NCI-H146 (cell line): Measurements from ENCODE around the gene C5orf46.
"Not testable (repeated sequence)": the region's sequence is repeated elsewhere in the genome, so short reads cannot be mapped to it uniquely, and the experiment has no call there.

Experiments
- DNase-seq: peaks from one replicate; lab custom pipeline; 2025; lab: John Stamatoyannopoulos, UW

The C5orf46 gene

DNA sequence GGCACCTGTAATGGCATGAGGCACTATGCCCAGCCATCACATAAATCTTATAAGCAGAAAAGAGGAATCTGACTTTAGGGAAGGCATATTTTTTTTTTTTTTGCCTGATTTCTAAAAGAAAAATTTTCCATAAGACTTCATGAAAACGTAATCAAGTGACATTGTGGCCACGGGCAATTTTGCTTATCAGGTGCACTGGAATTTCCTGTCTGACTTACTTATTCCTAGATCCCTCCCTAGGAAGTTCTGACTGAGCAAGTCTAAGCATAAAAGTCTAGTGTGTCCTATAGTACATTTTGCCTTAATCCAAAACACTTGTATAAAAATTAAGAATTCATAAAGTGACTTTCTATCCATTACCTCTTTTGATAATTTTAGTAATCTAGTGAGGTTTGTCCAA lies 12.5 kb downstream of the C5orf46 start:
- no peak for DNase-seq

DNA sequence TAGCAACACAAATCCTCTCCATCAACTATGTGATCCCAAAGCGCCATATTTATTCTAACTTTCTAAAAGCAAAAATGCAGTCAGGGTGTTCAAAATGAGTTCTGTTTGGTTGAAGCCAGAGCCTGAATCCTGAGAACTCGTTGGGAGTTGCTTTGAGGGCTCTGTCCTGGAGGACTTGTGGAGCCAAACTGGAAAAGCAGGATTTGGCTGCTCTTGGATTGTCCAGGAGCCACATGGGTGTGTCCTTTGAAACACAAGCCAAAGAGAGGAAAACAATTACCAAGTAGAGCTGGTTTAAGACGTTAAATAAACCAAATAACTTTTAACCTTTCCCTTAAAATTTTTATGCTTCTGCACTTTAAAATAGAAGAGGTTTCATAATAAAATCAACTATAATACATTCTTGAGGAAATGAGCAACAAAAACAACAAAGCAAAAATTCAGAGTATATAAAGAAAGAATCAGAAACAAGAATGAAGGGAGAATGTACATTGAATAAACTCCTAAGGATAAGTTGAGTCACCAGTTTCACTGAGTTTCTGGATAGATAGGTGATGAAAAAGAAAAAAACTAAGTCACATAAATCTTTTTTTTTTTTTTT lies 13.5 kb downstream of the C5orf46 start:
- DNase-seq = no peak

DNA sequence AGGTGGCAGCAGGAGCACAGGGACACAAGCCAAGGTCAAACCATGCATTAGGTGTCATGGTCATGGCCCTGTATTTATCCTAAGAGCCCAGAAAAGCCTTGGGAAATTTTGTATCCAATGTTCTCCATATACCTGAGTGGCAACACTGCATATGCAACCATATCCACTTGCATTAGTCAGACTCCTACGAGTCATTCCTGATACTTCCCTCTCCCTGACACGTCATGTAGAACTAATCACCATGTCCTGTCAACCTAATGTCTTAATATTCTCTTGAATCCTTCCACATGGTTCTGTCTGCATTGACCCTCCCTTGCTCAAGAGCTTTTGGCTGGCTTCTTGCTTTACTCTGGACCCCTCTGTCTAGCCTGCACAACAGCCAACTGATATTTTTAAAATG lies 18.4 kb downstream of the C5orf46 start:
- DNase-seq = no peak

- DNase-seq = no peak
These were observed 19.2 kb downstream of the C5orf46 start for GRCh38 chr5:147887026-147887627.

GRCh38 chr5:147882586-147883313 lies 23.6 kb downstream of the C5orf46 start:
- DNase-seq = no peak

GRCh38 chr5:147880487-147880886 lies 25.9 kb downstream of the C5orf46 start:
- DNase-seq = no peak

DNA sequence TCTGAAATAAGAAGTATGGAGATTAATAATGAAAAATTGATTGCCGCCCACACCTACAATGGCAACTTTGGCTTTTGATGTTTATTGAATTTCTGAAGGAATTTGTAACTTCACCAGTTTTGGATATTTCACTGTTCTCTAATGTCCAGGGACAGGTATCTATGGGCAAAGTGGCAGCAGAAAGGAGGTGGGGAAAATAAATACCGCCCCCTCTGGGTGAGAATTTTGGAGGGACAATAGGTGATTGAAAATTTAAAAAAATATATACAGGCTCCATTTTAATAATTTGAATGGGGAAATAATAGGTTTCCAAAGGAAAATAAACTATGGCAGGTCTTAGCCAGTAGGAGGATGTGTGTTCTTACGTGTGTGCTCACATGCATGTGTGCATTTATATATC lies 26.6 kb downstream of the C5orf46 start:
- no peak for DNase-seq

DNA sequence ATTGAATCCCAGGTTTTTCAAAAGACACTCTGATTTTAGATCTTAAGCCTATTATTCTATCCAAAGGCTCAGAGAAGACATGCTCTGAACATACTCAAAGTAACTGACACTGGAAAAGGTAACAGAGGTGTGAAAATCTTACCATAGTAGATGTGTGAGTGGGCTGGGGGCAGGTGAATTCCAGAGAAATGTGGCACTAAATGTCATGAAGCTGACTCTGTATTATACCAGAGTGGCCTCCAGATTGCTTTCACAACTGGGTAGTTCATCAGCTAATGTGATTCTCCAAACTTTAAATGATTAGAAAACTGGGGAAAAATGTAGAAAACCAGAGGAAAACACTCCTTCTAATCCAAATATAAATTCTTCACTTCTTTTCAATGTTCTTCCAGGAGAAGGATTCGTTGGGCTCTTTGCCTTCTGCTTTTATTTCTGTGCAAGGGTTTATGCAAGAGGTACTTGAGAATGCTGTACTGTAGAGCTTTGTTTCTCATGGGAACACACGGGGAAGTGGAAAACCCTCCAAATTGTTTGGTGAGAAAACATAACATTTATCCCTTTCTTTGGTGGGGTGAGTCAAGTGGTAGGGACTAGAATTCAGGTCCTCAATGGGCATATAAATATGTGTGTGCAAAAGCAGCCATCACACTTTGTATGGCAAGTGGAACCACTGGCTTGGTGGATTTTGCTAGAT lies 28.1 kb downstream of the C5orf46 start, which contains the start of gene SCGB3A2:
Gene SCGB3A2 (plus strand): TSS at position 646 of the 694 bp plus-strand sequence. CDS start 93 bp downstream, outside the sequence.
- DNase-seq = no peak

GRCh38 chr5:147876626-147877025 lies 29.7 kb downstream of the C5orf46 start:
- DNase-seq = no peak

GRCh38 chr5:147876141-147876540 lies 30.2 kb downstream of the C5orf46 start:
- DNase-seq = no peak

DNA sequence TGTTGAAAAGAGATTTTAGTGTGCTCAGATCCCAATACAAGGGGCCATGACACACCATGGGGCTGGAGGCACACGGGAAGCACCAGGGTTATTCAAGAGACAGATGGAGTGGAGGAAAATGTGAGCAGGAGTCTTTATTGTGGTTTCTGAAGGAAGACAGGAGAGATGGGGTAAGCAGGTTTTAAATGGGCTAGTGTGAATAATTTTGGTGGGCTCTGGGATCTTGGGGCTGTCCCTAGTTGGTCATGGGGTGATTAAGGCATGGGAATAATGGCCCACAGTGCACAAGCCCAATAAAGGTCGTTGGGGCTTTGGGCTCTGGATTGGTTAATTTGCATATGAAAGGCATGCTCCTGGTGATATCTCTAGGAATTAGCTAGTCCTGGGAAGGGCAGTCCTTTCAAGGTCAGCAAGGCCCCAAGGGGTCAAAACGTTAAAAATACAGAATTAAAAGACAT lies 31.4 kb downstream of the C5orf46 start:
- DNase-seq = no peak

DNA sequence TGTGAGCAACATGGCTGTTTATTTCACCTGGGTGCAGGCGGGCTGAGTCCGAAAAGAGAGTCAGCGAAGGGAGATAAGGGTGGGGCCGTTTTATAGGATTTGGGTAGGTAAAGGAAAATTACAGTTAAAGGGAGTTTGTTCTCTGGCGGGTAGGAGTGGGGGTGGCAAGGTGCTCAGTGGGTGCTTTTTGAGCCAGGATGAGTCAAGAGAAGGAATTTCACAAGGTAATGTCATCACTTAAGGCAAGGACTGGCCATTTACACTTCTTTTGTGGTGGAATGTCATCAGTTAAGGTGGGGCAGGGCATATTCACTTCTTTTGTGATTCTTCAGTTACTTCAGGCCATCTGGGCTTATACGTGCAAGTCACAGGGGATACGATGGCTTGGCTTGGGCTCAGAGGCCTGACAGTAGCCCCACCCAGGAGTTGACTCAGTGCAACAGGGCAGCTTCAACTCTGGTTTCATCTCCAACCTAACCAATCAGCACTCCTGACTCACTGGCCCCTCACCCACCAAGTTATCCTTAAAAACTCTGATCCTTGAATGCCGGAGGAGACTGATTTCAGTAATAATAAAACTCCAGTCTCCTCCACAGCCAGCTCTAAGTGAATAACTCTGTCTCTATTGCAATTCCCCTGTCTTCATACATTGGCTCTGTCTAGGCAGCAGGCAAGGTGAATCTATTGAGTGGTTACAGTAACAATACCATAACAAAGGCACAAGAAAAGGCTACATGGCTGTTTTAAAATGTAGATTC lies 32.0 kb downstream of the C5orf46 start:
- DNase-seq = not testable (repeated sequence)

GRCh38 chr5:147872744-147873435 lies 33.4 kb downstream of the C5orf46 start:
- not testable (repeated sequence) for DNase-seq

DNA sequence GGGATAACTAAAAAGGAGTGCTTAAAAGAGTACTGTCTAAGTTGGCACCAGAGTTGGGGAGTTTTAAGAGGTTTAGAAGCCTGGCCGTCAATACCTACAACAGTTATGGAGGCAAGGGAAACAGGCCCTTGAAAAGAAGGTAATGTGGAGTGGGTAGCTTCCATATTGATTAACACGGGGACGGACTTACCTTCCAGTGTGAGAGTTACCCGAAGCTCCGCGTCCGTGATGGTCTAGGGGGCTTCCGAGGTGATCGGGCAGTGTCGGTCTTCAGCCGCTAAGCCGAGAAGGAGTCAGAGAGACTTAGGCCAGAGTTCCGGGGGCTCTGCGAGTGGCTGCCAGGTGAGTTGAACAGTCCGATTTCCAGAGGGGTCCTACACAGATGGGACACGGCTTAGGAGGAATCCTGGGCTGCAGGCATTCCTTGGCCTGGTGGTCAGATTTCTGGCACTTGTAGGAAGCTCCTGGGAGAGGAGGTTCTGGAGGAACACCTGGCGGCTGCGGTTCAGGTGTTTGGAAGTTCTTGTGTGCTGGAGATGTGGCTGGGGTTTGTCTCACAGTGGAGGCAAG lies 34.3 kb downstream of the C5orf46 start:
- not testable (repeated sequence) for DNase-seq

DNA sequence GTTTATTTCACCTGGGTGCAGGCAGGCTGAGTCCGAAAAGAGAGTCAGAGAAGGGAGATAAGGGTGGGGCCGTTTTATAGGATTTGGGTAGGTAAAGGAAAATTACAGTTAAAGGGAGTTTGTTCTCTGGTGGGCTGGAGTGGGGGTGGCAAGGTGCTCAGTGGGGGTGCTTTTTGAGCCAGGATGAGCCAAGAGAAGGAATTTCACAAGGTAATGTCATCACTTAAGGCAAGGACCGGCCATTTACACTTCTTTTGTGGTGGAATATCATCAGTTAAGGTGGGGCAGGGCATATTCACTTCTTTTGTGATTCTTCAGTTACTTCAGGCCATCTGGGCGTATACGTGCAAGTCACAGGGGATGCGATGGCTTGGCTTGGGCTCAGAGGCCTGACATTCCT lies 36.4 kb downstream of the C5orf46 start:
- not testable (repeated sequence) for DNase-seq

DNA sequence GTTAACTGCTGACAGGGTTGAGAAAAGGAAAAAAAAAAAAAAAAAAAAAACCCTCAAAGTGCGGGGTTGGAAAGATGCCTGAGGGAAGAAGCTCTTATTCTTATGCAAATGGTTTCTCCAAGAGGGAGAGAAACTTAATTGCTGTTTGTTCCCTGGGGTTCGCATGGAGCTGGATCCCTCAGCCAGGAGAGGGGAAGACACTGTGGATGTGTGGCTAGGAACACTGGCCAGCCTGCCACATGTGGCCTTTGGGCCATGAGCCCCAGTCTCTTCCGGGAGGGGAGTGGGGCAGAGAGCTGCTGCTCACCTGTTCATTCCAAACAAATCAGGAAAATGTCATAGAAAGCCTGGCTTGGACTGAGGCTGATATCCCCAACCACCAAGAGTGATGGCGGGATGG lies 37.2 kb downstream of the C5orf46 start:
- peak; percentile 1 for DNase-seq

- no peak for DNase-seq
These were observed 42.7 kb downstream of the C5orf46 start for GRCh38 chr5:147863454-147864158.

- DNase-seq = peak; percentile 85
These were observed 45.7 kb downstream of the C5orf46 start for GRCh38 chr5:147860641-147861025.

DNA sequence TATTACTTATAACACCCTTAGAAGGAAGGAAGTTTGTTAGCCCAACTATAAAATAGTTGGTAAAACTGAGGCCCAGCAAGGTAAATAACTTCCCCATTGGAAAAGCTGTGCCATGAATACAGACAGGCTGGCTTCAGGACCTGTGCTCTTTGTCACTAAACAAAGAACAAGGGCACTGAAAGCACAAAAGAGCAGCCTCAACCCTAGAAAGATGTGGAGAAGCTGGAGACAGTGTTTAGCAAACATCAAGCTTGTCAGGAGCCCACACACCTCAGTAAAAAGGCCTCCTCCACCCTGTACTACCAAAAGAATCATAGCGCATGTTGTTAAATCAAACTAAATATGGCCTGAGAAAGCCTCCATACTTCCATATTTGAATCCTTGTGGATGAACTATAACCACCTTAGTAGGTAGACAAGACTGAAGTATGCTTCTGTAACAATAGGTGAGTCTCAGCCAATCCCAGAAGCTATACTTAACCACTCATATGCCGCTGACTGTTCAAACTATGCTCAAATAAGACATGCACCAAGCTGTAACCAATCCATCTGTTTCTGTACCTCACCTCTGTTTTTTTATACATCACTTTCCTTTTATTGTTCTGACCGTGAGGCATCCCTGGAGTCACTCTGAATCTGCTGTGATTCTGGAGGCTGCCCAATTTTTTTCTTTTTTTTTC lies 46.2 kb downstream of the C5orf46 start:
- DNase-seq = peak; percentile 3

GRCh38 chr5:147858565-147858964 lies 47.8 kb downstream of the C5orf46 start:
- no peak for DNase-seq
